Bone marrow (tissue), 2 donors: ENCODE measurements around the gene PTPRF.

Experiments
- DNase-seq, 2 donors: peaks; one replicate each; lab custom pipeline; 2025; lab: John Stamatoyannopoulos, UW

Gene PTPRF

GRCh38 chr1:43582162-43582566 is 51.5 kb downstream of the PTPRF start:
- no peak for DNase-seq

GRCh38 chr1:43583058-43583457 is 52.4 kb downstream of the PTPRF start:
- no peak for DNase-seq

GRCh38 chr1:43584204-43584603 is 53.5 kb downstream of the PTPRF start:
- DNase-seq: no peak

- DNase-seq: no peak
Measured at GRCh38 chr1:43585557-43585956, 54.9 kb downstream of the PTPRF start.

GRCh38 chr1:43586136-43586731 is 55.6 kb downstream of the PTPRF start:
- no peak for DNase-seq

GRCh38 chr1:43587001-43587400 is 56.3 kb downstream of the PTPRF start:
- DNase-seq: no peak

- no peak for DNase-seq
Measured at GRCh38 chr1:43587594-43587993, 56.9 kb downstream of the PTPRF start.

GRCh38 chr1:43588592-43588991 is 57.9 kb downstream of the PTPRF start:
- no peak for DNase-seq

- no peak for DNase-seq
Measured at GRCh38 chr1:43590388-43590925, 59.8 kb downstream of the PTPRF start.

- DNase-seq: no peak
Measured at GRCh38 chr1:43591181-43591580, 60.5 kb downstream of the PTPRF start.

- DNase-seq: no peak
Measured at GRCh38 chr1:43592051-43592665, 61.5 kb downstream of the PTPRF start.

- no peak for DNase-seq
Measured at GRCh38 chr1:43592974-43593683, 62.4 kb downstream of the PTPRF start.

GRCh38 chr1:43596579-43596978 is 65.9 kb downstream of the PTPRF start:
- DNase-seq: no peak

GRCh38 chr1:43597028-43597427 is 66.3 kb downstream of the PTPRF start:
- DNase-seq: no peak

GRCh38 chr1:43597721-43598120 is 67.0 kb downstream of the PTPRF start:
- DNase-seq: no peak

- no peak for DNase-seq
Measured at GRCh38 chr1:43598622-43599021, 67.9 kb downstream of the PTPRF start.

GRCh38 chr1:43600033-43601020 is 69.6 kb downstream of the PTPRF start:
- no peak for DNase-seq

GRCh38 chr1:43602990-43603389 is 72.3 kb downstream of the PTPRF start:
- no peak for DNase-seq

- no peak for DNase-seq
Measured at GRCh38 chr1:43604192-43604591, 73.5 kb downstream of the PTPRF start.

GRCh38 chr1:43605157-43605556 is 74.5 kb downstream of the PTPRF start:
- DNase-seq: no peak

- no peak for DNase-seq
Measured at GRCh38 chr1:43605766-43606165, 75.1 kb downstream of the PTPRF start.

- no peak for DNase-seq
Measured at GRCh38 chr1:43606624-43607023, 75.9 kb downstream of the PTPRF start.
